Endothelial cell of umbilical vein (primary cell): ENCODE data around the gene NUP62. TPM values are rescaled to one million over a fixed set of nuclear protein-coding genes. Genes with fewer than 3 reads are reported as not detected.

Experiments used
- BruUV-seq: library from RNA; stranded (reverse); fragments of 400-500 nt; replicated peaks from 2 replicates; lab custom pipeline; 2021; lab: Mats Ljungman, UMichigan
- CTCF ChIA-PET: fragments of 300-600, 350-600 bp; sonication (Branson Sonifier 250); formaldehyde crosslinking; loops from one replicate; lab custom pipeline; 2021; ENCODE audit warnings: antibody characterized with exemption, inconsistent platforms; lab: Charles Lee
- POLR2A ChIA-PET: fragments of 300-600, 350-600 bp; sonication (Branson Sonifier 250); formaldehyde crosslinking; loops from one replicate; lab custom pipeline; 2021; ENCODE audit warnings: antibody characterized with exemption, inconsistent platforms; lab: Charles Lee
- DNase-seq: peaks from one replicate; pipeline ENCODE4 v3.0.0-alpha.2; 2011; ENCODE audit warnings: low read depth, low spot score
- FAIRE-seq: peaks from 2 replicates; lab custom pipeline; 2011; peaks lifted over from hg19 to GRCh38; lab: Jason Lieb, UNC
- H2AFZ ChIP-seq: 2 replicates; pipeline ENCODE4 v1.6.0; 2012; ENCODE audit warnings: low read depth, low read length, control low read depth, inconsistent platforms
- H3K27ac ChIP-seq: 2 replicates; pipeline ENCODE4 v1.5.1; 2011; ENCODE audit warnings: low read depth, mild to moderate bottlenecking, control low read depth, low read length, moderate library complexity; ENCODE audit not compliant: insufficient read depth
- H3K27me3 ChIP-seq, 2 experiments: 2 replicates each; pipeline versions ENCODE4 v1.6.0 to v1.6.1; 2011; ENCODE audit warnings: low read length in 2 of 2, mixed read lengths in 1 of 2; ENCODE audit not compliant: control insufficient read depth in 2 of 2, insufficient read depth in 2 of 2
- H3K36me3 ChIP-seq, 2 experiments: 2 replicates in 1 of 2; 3 replicates in 1 of 2; pipeline ENCODE4 v1.5.1; 2011; ENCODE audit warnings: low read length in 2 of 2, mild to moderate bottlenecking in 1 of 2, moderate library complexity in 1 of 2; ENCODE audit not compliant: control insufficient read depth in 2 of 2, insufficient read depth in 2 of 2; ENCODE audit errors: extremely low read depth in 1 of 2
- H3K4me1 ChIP-seq: 3 replicates; pipeline ENCODE4 v1.5.1; 2011; ENCODE audit warnings: mild to moderate bottlenecking, low read length; ENCODE audit not compliant: control insufficient read depth, insufficient read depth; ENCODE audit errors: extremely low read depth
- H3K4me2 ChIP-seq: 2 replicates; pipeline ENCODE4 v1.6.1; 2011; ENCODE audit warnings: low read length, control low read depth, mixed read lengths; ENCODE audit not compliant: insufficient read depth
- H3K4me3 ChIP-seq, 3 experiments: fragments of 200-600 bp in 1 of 3; sonication (generic), shearing (Covaris generic) in 1 of 3; replicated peaks in 1 of 3; 2 replicates each; pipeline ENCODE4 v1.5.1; 2011 to 2016; ENCODE audit warnings: control low read depth in 3 of 3, low read length in 3 of 3, mild to moderate bottlenecking in 2 of 3, inconsistent platforms in 1 of 3, low read depth in 1 of 3, moderate library complexity in 1 of 3; ENCODE audit not compliant: insufficient read depth in 1 of 3
- H3K79me2 ChIP-seq: 2 replicates; pipeline ENCODE4 v1.6.0; 2012; ENCODE audit warnings: low read length, inconsistent platforms; ENCODE audit not compliant: control insufficient read depth, insufficient read depth
- H3K9ac ChIP-seq: replicated peaks from 2 replicates; pipeline ENCODE3; 2011; ENCODE audit warnings: low read length, control low read depth; ENCODE audit not compliant: insufficient read depth; ENCODE audit errors: extremely low read depth
- H3K9me1 ChIP-seq: replicated peaks from 3 replicates; pipeline ENCODE4 v1.6.0; 2011; ENCODE audit warnings: mild to moderate bottlenecking, low read length; ENCODE audit not compliant: control insufficient read depth, insufficient read depth; ENCODE audit errors: extremely low read depth
- H3K9me3 ChIP-seq: replicated peaks from 2 replicates; pipeline ENCODE4 v1.5.1; 2012; ENCODE audit warnings: low read length, inconsistent platforms; ENCODE audit not compliant: control insufficient read depth, insufficient read depth
- H4K20me1 ChIP-seq: replicated peaks from 2 replicates; pipeline ENCODE3; 2011; ENCODE audit warnings: mild to moderate bottlenecking, low read length; ENCODE audit not compliant: control insufficient read depth, insufficient read depth; ENCODE audit errors: extremely low read depth
- EZH2 ChIP-seq: IDR thresholded peaks from 2 replicates; pipeline ENCODE4 v1.6.1; 2012; ENCODE audit warnings: borderline replicate concordance, low read depth, mild to moderate bottlenecking, moderate library complexity, low read length, inconsistent platforms; ENCODE audit not compliant: severe bottlenecking
- FOS ChIP-seq: IDR thresholded peaks from 2 replicates; pipeline ENCODE4 v1.6.1; 2011; ENCODE audit warnings: mild to moderate bottlenecking, low read length, moderate library complexity, borderline replicate concordance; ENCODE audit not compliant: insufficient read depth
- GATA2 ChIP-seq: IDR thresholded peaks from 2 replicates; pipeline ENCODE4 v1.7.0; 2011; ENCODE audit warnings: low read depth, mild to moderate bottlenecking, moderate library complexity, mixed read lengths, low read length; ENCODE audit not compliant: insufficient read length, insufficient read depth
- JUN ChIP-seq: IDR thresholded peaks from 2 replicates; pipeline ENCODE4 v1.6.1; 2011; ENCODE audit warnings: borderline replicate concordance, low read depth; ENCODE audit not compliant: insufficient read length, insufficient read depth
- MYC ChIP-seq: IDR thresholded peaks from one replicate; pipeline ENCODE4 v1.6.1; 2011; ENCODE audit warnings: mild to moderate bottlenecking, low read depth, low read length
- POLR2A ChIP-seq: IDR thresholded peaks from 2 replicates; pipeline ENCODE4 v1.6.1; 2012; ENCODE audit warnings: low read depth, mild to moderate bottlenecking, control low read depth, low read length
- POLR2AphosphoS5 ChIP-seq: IDR thresholded peaks from 2 replicates; pipeline ENCODE4 v1.6.1; 2012; ENCODE audit warnings: low read depth, mild to moderate bottlenecking, control low read depth, low read length, moderate library complexity; ENCODE audit not compliant: insufficient read depth
- dilution Hi-C: fragments of 300-500 bp; cut with MboI; formaldehyde crosslinking; loops from one replicate; pipeline ENCODE4 v1.15.0; 2019; ENCODE audit warnings: low sequenced_read_pairs; ENCODE audit not compliant: extremely low pct_ligation_motif_present
- intact Hi-C: fragments of 100-400 bp; cut with micrococcal nuclease; formaldehyde crosslinking; loops from one replicate; pipeline ENCODE4 v1.10.0; 2022
- polyA plus RNA-seq, 4 experiments: library from polyadenylated mRNA; depleted of rRNA in 3 of 4; stranded (reverse) in 3 of 4; unstranded in 1 of 4; fragments of >200 nt; gene quantifications; 2 replicates each; pipeline versions ENCODE4 v1.2.1 to v1.2.3, GENCODE V29; 2011 to 2012; ENCODE audit warnings: missing spikeins in 1 of 4
- total RNA-seq: library from RNA; stranded (reverse); gene quantifications from 2 replicates; pipeline ENCODE4 v1.2.3, GENCODE V29; 2021
- TF ChIP-seq, protein P1 (sequence below): IDR thresholded peaks from 2 replicates; pipeline ENCODE4 v1.6.1; 2011; ENCODE audit not compliant: insufficient read depth, insufficient read length
- TF ChIP-seq, protein P2 (sequence below), 2 donors: IDR thresholded peaks; 1 replicate in 1 of 2; 2 replicates in 1 of 2; pipeline ENCODE4 v1.5.1; 2011; ENCODE audit warnings: low read length in 2 of 2, mild to moderate bottlenecking in 2 of 2, moderate library complexity in 2 of 2, control low read depth in 1 of 2, inconsistent platforms in 1 of 2, low read depth in 1 of 2; ENCODE audit not compliant: insufficient read depth in 1 of 2; ENCODE audit errors: extremely low read depth in 1 of 2

NUP62 gene
- total and polyA plus RNA-seq, 2 donors (not counting 3 experiments of a cell fraction or from before 2014, with no cell fraction given) = 32.0 to 93.7 TPM

DNA sequence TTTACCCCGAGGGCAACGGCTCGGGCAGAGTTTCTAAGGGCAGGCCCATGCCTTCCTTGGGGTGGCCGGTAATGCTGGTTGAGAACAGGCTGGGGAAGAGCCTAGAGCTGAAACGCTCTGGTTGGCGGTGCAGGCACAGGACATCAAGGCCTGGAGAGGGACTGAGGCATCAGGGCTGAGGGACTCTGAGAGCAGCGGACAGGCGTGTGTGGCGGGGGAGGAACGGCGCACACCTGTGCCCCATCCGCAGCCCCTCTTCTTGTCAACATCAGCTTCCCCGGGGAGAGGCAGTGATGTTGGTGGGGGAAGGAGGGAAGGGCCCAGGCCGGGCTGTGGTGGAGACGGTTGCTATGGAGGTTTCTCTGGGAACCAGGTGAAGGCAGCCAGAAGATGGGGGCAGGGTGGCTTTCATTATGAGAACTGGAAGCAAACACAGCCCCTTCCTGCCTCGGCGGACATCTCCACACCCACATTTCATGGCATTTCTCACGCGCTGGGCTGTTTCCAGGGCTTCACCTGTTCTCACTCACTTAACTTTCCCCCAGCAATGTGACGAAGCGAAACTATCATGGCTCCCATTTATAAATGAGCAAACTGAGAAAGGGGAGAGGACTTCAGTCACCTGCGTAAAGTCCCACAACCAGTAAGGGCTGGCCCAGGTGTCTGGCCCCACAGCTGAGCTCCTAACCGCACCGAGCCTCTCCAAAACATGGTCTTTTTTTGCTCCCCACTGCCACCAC, 8.5 kb downstream of the NUP62 start:
- ChIA-PET CTCF (interaction anchor here (1.3 to 1.5 kb wide), 2 partner anchors 9 to 25 kb away, joined by 3 to 4 read pairs; no protein-coding TSS in a partner anchor), POLR2A (no interaction called here)
- BruUV-seq = no TSS peak
- no peaks in the 10 kb centered on the region for H3K27me3 ChIP-seq
- TF ChIP-seq MYC = no peak
- no peak for TF ChIP-seq JUN
- TF ChIP-seq EZH2 = no peak
- no peak for TF ChIP-seq FOS
- TF ChIP-seq, protein P1, sequence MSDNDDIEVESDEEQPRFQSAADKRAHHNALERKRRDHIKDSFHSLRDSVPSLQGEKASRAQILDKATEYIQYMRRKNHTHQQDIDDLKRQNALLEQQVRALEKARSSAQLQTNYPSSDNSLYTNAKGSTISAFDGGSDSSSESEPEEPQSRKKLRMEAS = no peak
- TF ChIP-seq GATA2 = no peak
- TF ChIP-seq, protein P2, sequence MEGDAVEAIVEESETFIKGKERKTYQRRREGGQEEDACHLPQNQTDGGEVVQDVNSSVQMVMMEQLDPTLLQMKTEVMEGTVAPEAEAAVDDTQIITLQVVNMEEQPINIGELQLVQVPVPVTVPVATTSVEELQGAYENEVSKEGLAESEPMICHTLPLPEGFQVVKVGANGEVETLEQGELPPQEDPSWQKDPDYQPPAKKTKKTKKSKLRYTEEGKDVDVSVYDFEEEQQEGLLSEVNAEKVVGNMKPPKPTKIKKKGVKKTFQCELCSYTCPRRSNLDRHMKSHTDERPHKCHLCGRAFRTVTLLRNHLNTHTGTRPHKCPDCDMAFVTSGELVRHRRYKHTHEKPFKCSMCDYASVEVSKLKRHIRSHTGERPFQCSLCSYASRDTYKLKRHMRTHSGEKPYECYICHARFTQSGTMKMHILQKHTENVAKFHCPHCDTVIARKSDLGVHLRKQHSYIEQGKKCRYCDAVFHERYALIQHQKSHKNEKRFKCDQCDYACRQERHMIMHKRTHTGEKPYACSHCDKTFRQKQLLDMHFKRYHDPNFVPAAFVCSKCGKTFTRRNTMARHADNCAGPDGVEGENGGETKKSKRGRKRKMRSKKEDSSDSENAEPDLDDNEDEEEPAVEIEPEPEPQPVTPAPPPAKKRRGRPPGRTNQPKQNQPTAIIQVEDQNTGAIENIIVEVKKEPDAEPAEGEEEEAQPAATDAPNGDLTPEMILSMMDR (IDR thresholded peaks at IDR 0.05; ENCODE audit: extremely low read depth in 1 of 2, insufficient read depth in 1 of 2, low read depth in 1 of 2, low read length in 2 of 2) = no peak
- no peak for TF ChIP-seq POLR2AphosphoS5
- TF ChIP-seq POLR2A = no peak
- FAIRE-seq = no peak
- H3K4me3 ChIP-seq = no peak overlapping the region
- dilution Hi-C loops = no loop called here
- intact Hi-C loops = no loop called here
- no peaks in the 10 kb centered on the region for H3K9me1 ChIP-seq
- no peak overlapping the region for H3K4me2 ChIP-seq
- no peaks in the 10 kb centered on the region for H3K9me3 ChIP-seq
- H3K79me2 ChIP-seq = peaks cover 81% of the 10 kb centered on the region
- no peak for DNase-seq
- no peak overlapping the region for H3K27ac ChIP-seq
- no peak overlapping the region for H3K9ac ChIP-seq
- no peaks in the 10 kb centered on the region for H3K4me1 ChIP-seq
- no peaks in the 10 kb centered on the region for H4K20me1 ChIP-seq
- no peak overlapping the region for H2AFZ ChIP-seq
- peaks cover 5 to 29% of the 10 kb centered on the region in 2 experiments for H3K36me3 ChIP-seq
